Kidney (tissue), 14 donors: Measurements from ENCODE around the gene BACH2. TPM values are rescaled to one million over a fixed set of nuclear protein-coding genes. Genes with fewer than 3 reads are reported as not detected.
"Not testable (repeated sequence)": the region's sequence is repeated elsewhere in the genome, so short reads cannot be mapped to it uniquely, and the experiment has no call there.

Experiments used
- DNase-seq, 5 donors: peaks; one replicate each; pipeline ENCODE4 v3.0.0-alpha.2; 2013 to 2020
- FAIRE-seq: peaks from 2 replicates; lab custom pipeline; 2012; peaks lifted over from hg19 to GRCh38; lab: Jason Lieb, UNC
- H3K27ac ChIP-seq, 2 donors: one replicate each; pipeline ENCODE4 v1.7.0; 2013; ENCODE audit warnings: low read depth in 2 of 2, low read length in 2 of 2, inconsistent platforms in 1 of 2
- H3K27me3 ChIP-seq: one replicate; pipeline ENCODE4 v1.7.1; 2013; ENCODE audit warnings: low read length, inconsistent platforms; ENCODE audit not compliant: control insufficient read depth, insufficient read depth
- H3K36me3 ChIP-seq, 3 donors: one replicate each; pipeline versions ENCODE4 v1.7.0 to v1.7.1; 2013; ENCODE audit warnings: low read length in 3 of 3, control low read depth in 1 of 3, inconsistent platforms in 1 of 3; ENCODE audit not compliant: insufficient read depth in 3 of 3, control insufficient read depth in 2 of 3
- H3K4me1 ChIP-seq, 3 donors: one replicate each; pipeline versions ENCODE4 v1.7.0 to v1.7.1; 2013; ENCODE audit warnings: low read length in 3 of 3, inconsistent platforms in 1 of 3, low read depth in 1 of 3; ENCODE audit not compliant: control insufficient read depth in 2 of 3, insufficient read depth in 2 of 3
- H3K4me3 ChIP-seq, 3 donors: one replicate each; pipeline versions ENCODE4 v1.7.0 to v1.8.1; 2013; ENCODE audit warnings: low read length in 3 of 3, control low read depth in 1 of 3, inconsistent platforms in 1 of 3
- H3K9ac ChIP-seq, 3 donors: one replicate each; pipeline versions ENCODE4 v1.7.0 to v1.7.1; 2013; ENCODE audit warnings: low read length in 3 of 3, control low read depth in 1 of 3, inconsistent platforms in 1 of 3
- H3K9me3 ChIP-seq, 3 donors: one replicate each; pipeline versions ENCODE4 v1.7.0 to v1.7.1; 2013; ENCODE audit warnings: low read length in 3 of 3, control low read depth in 1 of 3, inconsistent platforms in 1 of 3; ENCODE audit not compliant: control insufficient read depth in 2 of 3, insufficient read depth in 1 of 3
- CTCF ChIP-seq: IDR thresholded peaks from 3 replicates; pipeline ENCODE4 v1.5.1; 2012; ENCODE audit warnings: mild to moderate bottlenecking, moderate library complexity, borderline replicate concordance; ENCODE audit not compliant: insufficient read depth; ENCODE audit errors: extremely low read depth
- intact Hi-C: fragments of 100-400 bp; cut with DNase I; formaldehyde crosslinking; loops from one replicate; pipeline ENCODE4 v1.11.1; 2022
- polyA plus RNA-seq: library from polyadenylated mRNA; stranded (reverse); fragments of 350-450 nt; fragmentation: Illumina TruSeq; extraction: RNeasy Lipid Tissue Mini Kit (QIAGEN cat#74804); gene quantifications from one replicate; pipeline ENCODE4 v1.2.3, GENCODE V29; 2014; ENCODE audit warnings: low read depth, low replicate concordance; ENCODE audit not compliant: insufficient read depth
- total RNA-seq: library from RNA; stranded (reverse); fragmentation: NEBNext Ultra II Directional; extraction: Animal tissue kit (Norgen Biotek cat#: 25700); gene quantifications from one replicate; pipeline ENCODE4 v1.2.1, GENCODE V29; 2021
- donor health status: control.
- donor health status: control.
- donor health status: control.
- donor health status: control.
- donor health status: control.
- donor health status: DM: yes; HTN: yes; CAD: no.
- donor health status: Normal renal cell carcinoma (clear cell type).

Gene BACH2
- total and polyA plus RNA-seq, 2 donors from 2014 or later, result 0.32 to 6.9 TPM

- H3K9me3 ChIP-seq, result no peaks in the 10 kb centered on the region
- H3K4me3 ChIP-seq, result no peak overlapping the region
- FAIRE-seq, result no peak
- H3K27ac ChIP-seq, result no peak overlapping the region
- no peaks in the 10 kb centered on the region for H3K36me3 ChIP-seq
- no peaks in the 10 kb centered on the region for H3K27me3 ChIP-seq
- TF ChIP-seq CTCF, result no peak
- intact Hi-C loops, result no loop called here
- DNase-seq, result no peak
- no peak overlapping the region for H3K9ac ChIP-seq
- no peaks in the 10 kb centered on the region for H3K4me1 ChIP-seq
Observed at GRCh38 chr6:90169374-90169773, 127.3 kb downstream of the BACH2 start.

- no peaks in the 10 kb centered on the region for H3K4me1 ChIP-seq
- no peak overlapping the region for H3K27ac ChIP-seq
- no peaks in the 10 kb centered on the region for H3K27me3 ChIP-seq
- H3K9ac ChIP-seq, result no peak overlapping the region
- FAIRE-seq (no peak), DNase-seq (peak in 1 of 5 donors; percentile 22)
- intact Hi-C loops, result no loop called here
- no peak overlapping the region for H3K4me3 ChIP-seq
- no peaks in the 10 kb centered on the region for H3K9me3 ChIP-seq
- no peak for TF ChIP-seq CTCF
- no peaks in the 10 kb centered on the region for H3K36me3 ChIP-seq
Observed at GRCh38 chr6:90168693-90169131, 127.9 kb downstream of the BACH2 start.

GRCh38 chr6:90167514-90168379, 128.9 kb downstream of the BACH2 start:
- Histone ChIP-seq H3K9me3 (no peaks in the 10 kb centered on the region), H3K36me3 (no peaks in the 10 kb centered on the region), H3K27ac (no peak overlapping the region), H3K9ac (no peak overlapping the region), H3K4me3 (no peak overlapping the region), H3K27me3 (no peaks in the 10 kb centered on the region), H3K4me1 (no peaks in the 10 kb centered on the region)
- no peak for TF ChIP-seq CTCF
- FAIRE-seq (no peak), DNase-seq (peak in 1 of 5 donors; percentile 16)
- intact Hi-C loops, result no loop called here

- intact Hi-C loops, FAIRE-seq, H3K9ac ChIP-seq, H3K4me3 ChIP-seq, H3K36me3 ChIP-seq, H3K4me1 ChIP-seq, H3K27ac ChIP-seq, H3K9me3 ChIP-seq, DNase-seq, H3K27me3 ChIP-seq: not testable (repeated sequence)
Observed at GRCh38 chr6:90166155-90166924, 130.3 kb downstream of the BACH2 start.
